DMS153 treated with DMSO at 0.1 percent for 48 hours (cell line): Measurements from ENCODE around the gene FCRLA.
"Not testable (repeated sequence)": the region's sequence is repeated elsewhere in the genome, so short reads cannot be mapped to it uniquely, and the experiment has no call there.

ENCODE experiments used
- DNase-seq: peaks from one replicate; lab custom pipeline; 2025; ENCODE audit not compliant: unreplicated experiment; lab: John Stamatoyannopoulos, UW

Gene FCRLA

GRCh38 chr1:161706482-161707347 lies at the start of gene FCRLA:
Gene FCRLA (plus strand): TSS chr1:161707229. CDS start chr1:161707265, 36 bp downstream.
- no peak for DNase-seq

GRCh38 chr1:161658524-161658923 lies 48.5 kb upstream of the FCRLA start:
- DNase-seq, result not testable (repeated sequence)

GRCh38 chr1:161661660-161662311 lies 45.2 kb upstream of the FCRLA start:
- DNase-seq, result not testable (repeated sequence)

GRCh38 chr1:161662684-161663339 lies 44.2 kb upstream of the FCRLA start, which contains the start of gene FCGR2B:
Gene FCGR2B (plus strand): TSS chr1:161663143. CDS start chr1:161663242, 99 bp downstream.
- DNase-seq, result not testable (repeated sequence)

GRCh38 chr1:161663569-161663968 lies 43.5 kb upstream of the FCRLA start:
- not testable (repeated sequence) for DNase-seq

- not testable (repeated sequence) for DNase-seq
Observed at GRCh38 chr1:161664689-161665088, 42.3 kb upstream of the FCRLA start.

GRCh38 chr1:161671045-161672020 lies 35.7 kb upstream of the FCRLA start:
- DNase-seq, result not testable (repeated sequence)

GRCh38 chr1:161673437-161673836 lies 33.6 kb upstream of the FCRLA start:
- DNase-seq, result not testable (repeated sequence)

- not testable (repeated sequence) for DNase-seq
Observed at GRCh38 chr1:161674447-161674846, 32.6 kb upstream of the FCRLA start.

GRCh38 chr1:161674908-161675307 lies 32.1 kb upstream of the FCRLA start:
- not testable (repeated sequence) for DNase-seq

GRCh38 chr1:161676441-161676840 lies 30.6 kb upstream of the FCRLA start:
- no peak for DNase-seq

GRCh38 chr1:161676958-161677689 lies 29.9 kb upstream of the FCRLA start:
- DNase-seq, result no peak

GRCh38 chr1:161678500-161678899 lies 28.5 kb upstream of the FCRLA start:
- no peak for DNase-seq

GRCh38 chr1:161681879-161682278 lies 25.1 kb upstream of the FCRLA start:
- DNase-seq, result no peak

GRCh38 chr1:161688946-161689345 lies 18.1 kb upstream of the FCRLA start:
- no peak for DNase-seq

- DNase-seq, result no peak
Observed at GRCh38 chr1:161691846-161692245, 15.2 kb upstream of the FCRLA start.

- not testable (repeated sequence) for DNase-seq
Observed at GRCh38 chr1:161693020-161693712, 13.9 kb upstream of the FCRLA start.

GRCh38 chr1:161698302-161698701 lies 8.7 kb upstream of the FCRLA start:
- not testable (repeated sequence) for DNase-seq

GRCh38 chr1:161702250-161702649 lies 4.8 kb upstream of the FCRLA start:
- peak; percentile 56 for DNase-seq
